IPS-18a (cell line): Measurements from ENCODE around the gene C11orf58.
A peak's percentile ranks its signal among the peaks of the same experiment; 100 is the strongest.

Source experiments
- H3K27ac ChIP-seq: one replicate; pipeline ENCODE4 v1.5.1; 2013; ENCODE audit warnings: low read length
- H3K27me3 ChIP-seq: one replicate; pipeline ENCODE4 v1.6.1; 2013; ENCODE audit warnings: mild to moderate bottlenecking, low read length; ENCODE audit not compliant: control insufficient read depth, insufficient read depth
- H3K36me3 ChIP-seq: one replicate; pipeline ENCODE4 v1.6.1; 2013; ENCODE audit warnings: low read depth, low read length; ENCODE audit not compliant: control insufficient read depth
- H3K4me1 ChIP-seq: one replicate; pipeline ENCODE4 v1.6.1; 2013; ENCODE audit warnings: low read depth, low read length; ENCODE audit not compliant: control insufficient read depth
- H3K4me3 ChIP-seq: one replicate; pipeline ENCODE4 v1.5.1; 2013; ENCODE audit warnings: low read length
- H3K9ac ChIP-seq: one replicate; pipeline ENCODE4 v1.6.1; 2013; ENCODE audit warnings: mild to moderate bottlenecking, low read length, moderate library complexity
- H3K9me3 ChIP-seq: one replicate; pipeline ENCODE4 v1.6.1; 2013; ENCODE audit warnings: low read depth, low read length; ENCODE audit not compliant: control insufficient read depth

Gene C11orf58

DNA sequence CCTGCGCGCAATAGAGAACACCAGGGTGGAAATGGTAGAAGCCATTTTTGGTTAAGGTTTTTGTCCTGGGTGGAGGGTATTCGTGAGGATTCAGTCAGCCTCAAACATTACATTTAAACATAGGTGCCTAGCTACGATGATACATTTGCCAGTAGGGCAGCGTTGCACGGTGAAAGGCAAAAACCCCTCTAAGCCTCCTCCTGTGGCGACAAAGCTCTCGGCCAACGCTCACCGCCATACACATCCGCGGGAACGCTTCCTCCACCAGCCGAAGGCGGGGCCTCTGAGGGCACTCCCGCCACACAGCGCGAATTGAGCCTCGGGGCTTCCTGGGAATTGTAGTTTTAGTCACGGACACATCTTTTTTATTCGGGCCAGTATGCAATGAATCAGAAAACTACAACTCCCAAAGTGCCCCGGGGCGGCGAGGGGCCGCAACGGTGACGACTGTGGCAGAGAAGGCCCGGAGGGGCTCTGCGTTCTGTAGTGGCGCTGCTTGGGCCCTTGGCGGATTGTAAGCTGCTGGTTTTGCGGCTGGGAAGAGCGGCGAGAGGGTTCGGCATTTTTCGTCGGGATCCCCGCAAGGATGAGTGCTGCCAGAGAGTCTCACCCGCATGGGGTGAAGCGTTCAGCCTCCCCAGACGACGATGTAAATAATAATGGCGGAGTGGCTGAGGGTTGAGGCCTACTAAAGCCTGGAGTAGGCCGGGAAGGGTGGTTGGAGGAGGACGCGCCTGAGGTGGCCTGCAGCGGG, at the start of gene C11orf58:
Gene C11orf58 (plus strand): TSS at position 455 of the 754 bp plus-strand sequence. CDS start 132 bp downstream, at position 587.
- H3K9ac ChIP-seq = peak within 1 kb of the TSS; percentile 98
- H3K36me3 ChIP-seq = peaks cover 9% of the 10 kb centered on the region
- H3K27me3 ChIP-seq = no peaks in the 10 kb centered on the region
- H3K4me3 ChIP-seq = peak within 1 kb of the TSS; percentile 97
- peak within 1 kb of the TSS; percentile 99 for H3K27ac ChIP-seq
- H3K4me1 ChIP-seq = peaks cover 8% of the 10 kb centered on the region
- H3K9me3 ChIP-seq = no peaks in the 10 kb centered on the region

DNA sequence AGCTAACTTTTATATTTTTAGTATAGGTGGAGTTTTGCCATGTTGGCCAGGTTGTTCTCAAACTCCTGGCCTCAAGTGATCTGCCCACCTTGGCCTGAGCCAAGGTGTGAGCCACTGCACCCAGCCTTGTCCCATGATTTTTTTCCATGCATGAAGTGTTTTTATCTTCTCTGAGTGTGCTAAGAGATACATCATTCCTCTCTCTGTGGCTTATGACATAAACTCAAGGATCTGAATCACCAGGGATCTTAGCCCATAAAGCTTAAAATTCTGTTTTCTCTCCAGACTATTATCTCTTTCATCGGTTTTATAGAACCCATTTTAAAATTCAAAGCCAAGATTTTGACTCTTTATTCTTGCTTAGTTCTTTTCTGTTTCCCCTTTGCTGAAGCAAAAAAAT, 48.4 kb upstream of the C11orf58 start:
- H3K4me3 ChIP-seq = no peak overlapping the region
- no peak overlapping the region for H3K27ac ChIP-seq
- no peaks in the 10 kb centered on the region for H3K27me3 ChIP-seq
- H3K9me3 ChIP-seq = no peaks in the 10 kb centered on the region
- H3K9ac ChIP-seq = no peak overlapping the region
- no peaks in the 10 kb centered on the region for H3K4me1 ChIP-seq
- H3K36me3 ChIP-seq = no peaks in the 10 kb centered on the region

- H3K9me3 ChIP-seq = no peaks in the 10 kb centered on the region
- H3K4me1 ChIP-seq = no peaks in the 10 kb centered on the region
- H3K27me3 ChIP-seq = no peaks in the 10 kb centered on the region
- no peak overlapping the region for H3K4me3 ChIP-seq
- no peak overlapping the region for H3K27ac ChIP-seq
- no peaks in the 10 kb centered on the region for H3K36me3 ChIP-seq
- no peak overlapping the region for H3K9ac ChIP-seq
Observed at GRCh38 chr11:16703795-16704194, 34.7 kb upstream of the C11orf58 start.

- H3K27me3 ChIP-seq = no peaks in the 10 kb centered on the region
- no peaks in the 10 kb centered on the region for H3K36me3 ChIP-seq
- H3K4me1 ChIP-seq = peaks cover 10% of the 10 kb centered on the region
- H3K27ac ChIP-seq = no peak overlapping the region
- no peak overlapping the region for H3K9ac ChIP-seq
- H3K4me3 ChIP-seq = no peak overlapping the region
- H3K9me3 ChIP-seq = no peaks in the 10 kb centered on the region
Observed at GRCh38 chr11:16713594-16713993, 24.9 kb upstream of the C11orf58 start.

GRCh38 chr11:16722581-16723344, 15.7 kb upstream of the C11orf58 start:
- Histone ChIP-seq H3K4me3 (no peak overlapping the region), H3K27ac (no peak overlapping the region), H3K27me3 (no peaks in the 10 kb centered on the region), H3K36me3 (no peaks in the 10 kb centered on the region), H3K9me3 (no peaks in the 10 kb centered on the region), H3K4me1 (peaks cover 7% of the 10 kb centered on the region), H3K9ac (no peak overlapping the region)

- H3K9ac ChIP-seq = no peak overlapping the region
- no peaks in the 10 kb centered on the region for H3K27me3 ChIP-seq
- no peaks in the 10 kb centered on the region for H3K9me3 ChIP-seq
- no peak overlapping the region for H3K4me3 ChIP-seq
- H3K4me1 ChIP-seq = no peaks in the 10 kb centered on the region
- no peak overlapping the region for H3K27ac ChIP-seq
- H3K36me3 ChIP-seq = no peaks in the 10 kb centered on the region
Observed at GRCh38 chr11:16727806-16728205, 10.6 kb upstream of the C11orf58 start.

GRCh38 chr11:16737818-16738192, 642 bp upstream of the C11orf58 start:
- H3K27me3 ChIP-seq = no peaks in the 10 kb centered on the region
- H3K27ac ChIP-seq = peak overlapping the region; percentile 99
- H3K36me3 ChIP-seq = peaks cover 9% of the 10 kb centered on the region
- peak overlapping the region; percentile 98 for H3K9ac ChIP-seq
- H3K4me3 ChIP-seq = peak overlapping the region; percentile 97
- H3K4me1 ChIP-seq = peaks cover 8% of the 10 kb centered on the region
- H3K9me3 ChIP-seq = no peaks in the 10 kb centered on the region

- no peaks in the 10 kb centered on the region for H3K9me3 ChIP-seq
- no peaks in the 10 kb centered on the region for H3K27me3 ChIP-seq
- H3K27ac ChIP-seq = peak overlapping the region; percentile 99
- H3K4me1 ChIP-seq = peaks cover 8% of the 10 kb centered on the region
- peak overlapping the region; percentile 98 for H3K9ac ChIP-seq
- peak overlapping the region; percentile 97 for H3K4me3 ChIP-seq
- peaks cover 10% of the 10 kb centered on the region for H3K36me3 ChIP-seq
Observed at GRCh38 chr11:16738947-16739815, 734 bp downstream of the C11orf58 start.

GRCh38 chr11:16741473-16741872, 3.0 kb downstream of the C11orf58 start:
- no peaks in the 10 kb centered on the region for H3K9me3 ChIP-seq
- no peaks in the 10 kb centered on the region for H3K27me3 ChIP-seq
- no peak overlapping the region for H3K27ac ChIP-seq
- H3K4me3 ChIP-seq = peak overlapping the region; percentile 29
- peaks cover 8% of the 10 kb centered on the region for H3K4me1 ChIP-seq
- H3K36me3 ChIP-seq = peaks cover 32% of the 10 kb centered on the region
- no peak overlapping the region for H3K9ac ChIP-seq

DNA sequence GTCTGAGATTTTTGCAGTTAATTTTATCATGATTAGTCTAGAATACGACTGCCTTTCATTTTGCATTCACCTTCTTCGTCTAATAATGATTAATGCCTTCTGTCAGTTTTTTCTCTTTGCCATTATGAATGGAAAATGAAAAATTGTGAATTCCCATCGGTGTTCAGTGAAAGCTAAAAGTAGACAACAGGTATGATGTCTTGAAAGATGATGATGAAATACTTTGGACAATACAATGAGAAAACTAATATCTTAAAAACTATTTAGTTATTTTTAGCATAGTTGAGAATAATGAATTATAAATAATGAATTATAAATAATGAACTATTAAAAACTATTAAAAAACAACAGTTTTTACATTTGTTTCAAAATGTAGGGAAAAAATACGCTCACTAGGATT, 5.0 kb downstream of the C11orf58 start:
- H3K36me3 ChIP-seq = peaks cover 50% of the 10 kb centered on the region
- peaks cover 8% of the 10 kb centered on the region for H3K4me1 ChIP-seq
- no peaks in the 10 kb centered on the region for H3K9me3 ChIP-seq
- no peaks in the 10 kb centered on the region for H3K27me3 ChIP-seq
- H3K27ac ChIP-seq = no peak overlapping the region
- H3K4me3 ChIP-seq = no peak overlapping the region
- H3K9ac ChIP-seq = no peak overlapping the region

DNA sequence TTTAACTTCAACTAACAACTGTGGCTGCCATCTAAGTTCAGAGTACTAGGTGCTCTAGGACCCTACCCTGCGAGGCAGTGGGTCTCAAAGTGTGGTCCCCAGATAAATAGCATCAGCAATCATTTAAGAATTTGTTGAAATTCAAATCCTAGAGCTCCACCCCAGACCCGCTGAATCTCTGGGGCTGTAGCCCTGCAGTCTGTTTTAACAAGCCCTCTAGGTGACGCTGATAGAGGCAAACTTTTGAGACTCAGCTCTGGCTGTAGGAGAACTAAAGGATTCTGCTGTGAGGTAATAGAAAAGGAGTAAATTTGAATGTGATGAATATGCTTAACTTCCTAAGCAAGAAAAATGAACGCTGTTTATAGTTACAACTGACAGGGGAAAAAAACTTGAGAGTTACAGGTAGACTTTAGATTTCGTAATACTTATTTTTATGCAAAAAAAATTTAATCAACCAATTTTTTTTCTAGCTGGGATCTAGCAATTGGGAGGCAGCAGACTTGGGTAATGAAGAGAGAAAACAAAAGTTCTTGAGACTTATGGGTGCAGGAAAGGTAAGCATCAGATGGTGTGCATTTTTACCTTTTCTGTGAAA, 5.8 kb downstream of the C11orf58 start:
- Histone ChIP-seq H3K4me1 (peaks cover 8% of the 10 kb centered on the region), H3K4me3 (no peak overlapping the region), H3K27ac (no peak overlapping the region), H3K9me3 (no peaks in the 10 kb centered on the region), H3K36me3 (peaks cover 57% of the 10 kb centered on the region), H3K9ac (no peak overlapping the region), H3K27me3 (no peaks in the 10 kb centered on the region)
